Hepatocyte (in vitro differentiated cells): ENCODE measurements around the gene MAPRE3.

ENCODE experiments used
- EZH2 ChIP-seq: fragments of 200-600 bp; sonication (generic); IDR thresholded peaks from 2 replicates; pipeline ENCODE4 v1.6.1; 2016; ENCODE audit warnings: antibody characterized with exemption, mild to moderate bottlenecking, borderline replicate concordance
- TF ChIP-seq, protein P1 (sequence below): fragments of 200-600 bp; sonication (generic); IDR thresholded peaks from 2 replicates; pipeline ENCODE4 v1.5.1; 2016; ENCODE audit warnings: antibody characterized with exemption, mild to moderate bottlenecking; ENCODE audit not compliant: poor library complexity

DNA sequence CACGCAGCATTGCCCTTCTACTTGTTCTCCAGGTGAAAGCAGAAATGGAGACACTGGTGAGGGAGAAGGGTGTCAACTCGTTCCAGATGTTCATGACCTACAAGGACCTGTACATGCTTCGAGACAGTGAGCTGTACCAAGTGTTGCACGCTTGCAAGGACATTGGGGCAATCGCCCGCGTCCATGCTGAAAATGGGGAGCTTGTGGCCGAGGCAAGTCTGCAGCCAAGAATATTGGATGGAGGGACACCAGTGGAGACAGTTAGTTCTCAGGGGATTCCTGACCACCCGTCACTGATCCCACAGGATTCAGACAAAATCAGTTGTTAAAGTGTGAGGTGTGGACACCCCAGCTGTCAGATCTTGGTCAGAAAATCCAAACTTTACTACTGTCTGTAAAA is 43.2 kb upstream of the MAPRE3 start:
- TF ChIP-seq, protein P1, sequence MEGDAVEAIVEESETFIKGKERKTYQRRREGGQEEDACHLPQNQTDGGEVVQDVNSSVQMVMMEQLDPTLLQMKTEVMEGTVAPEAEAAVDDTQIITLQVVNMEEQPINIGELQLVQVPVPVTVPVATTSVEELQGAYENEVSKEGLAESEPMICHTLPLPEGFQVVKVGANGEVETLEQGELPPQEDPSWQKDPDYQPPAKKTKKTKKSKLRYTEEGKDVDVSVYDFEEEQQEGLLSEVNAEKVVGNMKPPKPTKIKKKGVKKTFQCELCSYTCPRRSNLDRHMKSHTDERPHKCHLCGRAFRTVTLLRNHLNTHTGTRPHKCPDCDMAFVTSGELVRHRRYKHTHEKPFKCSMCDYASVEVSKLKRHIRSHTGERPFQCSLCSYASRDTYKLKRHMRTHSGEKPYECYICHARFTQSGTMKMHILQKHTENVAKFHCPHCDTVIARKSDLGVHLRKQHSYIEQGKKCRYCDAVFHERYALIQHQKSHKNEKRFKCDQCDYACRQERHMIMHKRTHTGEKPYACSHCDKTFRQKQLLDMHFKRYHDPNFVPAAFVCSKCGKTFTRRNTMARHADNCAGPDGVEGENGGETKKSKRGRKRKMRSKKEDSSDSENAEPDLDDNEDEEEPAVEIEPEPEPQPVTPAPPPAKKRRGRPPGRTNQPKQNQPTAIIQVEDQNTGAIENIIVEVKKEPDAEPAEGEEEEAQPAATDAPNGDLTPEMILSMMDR, result no peak
- TF ChIP-seq EZH2, result no peak
